GM10266 (cell line): Measurements from ENCODE around the gene KDELR3.
A peak's percentile ranks its signal among the peaks of the same experiment; 100 is the strongest.

Experiments
- DNase-seq: peaks from one replicate; pipeline ENCODE4 v3.0.0; 2012; ENCODE audit errors: extremely low spot score
- TF ChIP-seq, protein P1 (sequence below): IDR thresholded peaks from 2 replicates; pipeline ENCODE4 v1.5.1; 2012; ENCODE audit warnings: mild to moderate bottlenecking, low read depth; ENCODE audit not compliant: control insufficient read depth, insufficient read depth; ENCODE audit errors: missing control alignments

KDELR3 gene

DNA sequence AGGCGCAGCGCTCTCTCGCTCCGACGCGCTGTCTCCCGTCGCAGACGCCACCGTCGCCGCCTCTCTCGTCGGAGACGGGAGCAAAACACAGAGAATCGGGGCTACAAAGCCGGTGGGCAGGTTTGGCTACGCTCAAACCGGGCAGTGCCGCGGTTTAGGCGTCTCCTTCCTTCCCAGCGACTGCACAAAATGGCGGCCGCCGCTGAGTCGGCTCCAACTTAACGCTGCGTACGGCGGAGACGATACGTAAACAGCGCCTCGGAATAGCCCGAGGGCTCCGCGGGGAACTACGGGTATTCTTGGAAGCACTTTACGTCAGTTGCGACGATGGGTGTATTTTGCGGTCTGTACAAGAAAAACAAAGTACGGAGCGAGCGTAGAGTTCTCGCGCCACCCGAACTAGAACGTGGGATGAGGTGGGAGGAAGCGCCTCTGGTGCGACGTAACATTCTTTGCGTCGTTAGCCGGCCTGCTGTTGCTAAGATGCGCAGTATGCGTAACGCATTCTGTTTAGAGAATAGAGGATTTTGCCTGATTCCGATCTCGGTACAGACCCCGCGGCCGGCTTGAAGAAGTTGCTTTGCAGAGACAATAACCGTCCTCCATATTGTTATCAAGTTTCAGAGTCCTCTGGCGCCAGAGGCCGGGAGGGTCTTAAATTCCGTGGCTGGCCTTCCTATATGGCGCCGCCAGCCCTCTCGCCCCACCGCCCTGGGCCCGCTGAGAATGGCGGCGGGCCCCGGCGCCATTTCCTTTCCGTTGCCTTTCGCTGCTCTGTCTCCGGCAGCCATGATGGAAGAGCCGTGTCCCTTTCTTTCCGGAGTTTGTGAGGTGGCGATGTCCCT is 38.4 kb downstream of the KDELR3 start, which contains the start of gene DDX17:
Gene DDX17, minus strand, starts transcription at position 194 of the 845 bp plus-strand sequence.
- peak; percentile 93 for DNase-seq
- TF ChIP-seq, protein P1, sequence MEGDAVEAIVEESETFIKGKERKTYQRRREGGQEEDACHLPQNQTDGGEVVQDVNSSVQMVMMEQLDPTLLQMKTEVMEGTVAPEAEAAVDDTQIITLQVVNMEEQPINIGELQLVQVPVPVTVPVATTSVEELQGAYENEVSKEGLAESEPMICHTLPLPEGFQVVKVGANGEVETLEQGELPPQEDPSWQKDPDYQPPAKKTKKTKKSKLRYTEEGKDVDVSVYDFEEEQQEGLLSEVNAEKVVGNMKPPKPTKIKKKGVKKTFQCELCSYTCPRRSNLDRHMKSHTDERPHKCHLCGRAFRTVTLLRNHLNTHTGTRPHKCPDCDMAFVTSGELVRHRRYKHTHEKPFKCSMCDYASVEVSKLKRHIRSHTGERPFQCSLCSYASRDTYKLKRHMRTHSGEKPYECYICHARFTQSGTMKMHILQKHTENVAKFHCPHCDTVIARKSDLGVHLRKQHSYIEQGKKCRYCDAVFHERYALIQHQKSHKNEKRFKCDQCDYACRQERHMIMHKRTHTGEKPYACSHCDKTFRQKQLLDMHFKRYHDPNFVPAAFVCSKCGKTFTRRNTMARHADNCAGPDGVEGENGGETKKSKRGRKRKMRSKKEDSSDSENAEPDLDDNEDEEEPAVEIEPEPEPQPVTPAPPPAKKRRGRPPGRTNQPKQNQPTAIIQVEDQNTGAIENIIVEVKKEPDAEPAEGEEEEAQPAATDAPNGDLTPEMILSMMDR: no peak

DNA sequence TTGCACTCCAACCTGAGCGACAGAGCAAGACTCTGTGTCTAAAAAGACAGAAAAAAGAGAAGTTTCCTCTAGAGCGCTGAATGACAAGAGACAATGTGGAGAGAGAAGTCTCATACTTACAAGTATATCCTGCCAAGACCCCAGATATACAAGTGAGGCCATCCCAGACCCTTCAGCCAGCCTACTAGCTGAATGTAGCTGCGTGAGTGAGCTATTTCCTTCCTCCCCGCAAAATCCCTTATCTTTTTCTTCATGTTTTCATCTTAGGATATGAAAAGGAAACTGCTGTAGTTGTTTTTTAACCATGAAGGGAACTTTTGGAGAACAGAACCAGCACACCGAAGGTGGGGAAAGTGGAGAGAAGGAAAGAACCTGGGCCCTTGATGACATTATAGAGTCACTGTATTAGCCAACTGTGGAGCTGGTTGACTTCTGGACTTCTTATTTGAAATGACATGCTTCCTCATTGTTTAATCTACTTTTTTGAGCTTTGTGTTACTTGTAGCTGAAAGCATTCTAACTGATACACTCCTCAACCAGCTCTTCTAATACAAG is 42.6 kb downstream of the KDELR3 start:
- TF ChIP-seq, protein P1: no peak
- no peak for DNase-seq

DNA sequence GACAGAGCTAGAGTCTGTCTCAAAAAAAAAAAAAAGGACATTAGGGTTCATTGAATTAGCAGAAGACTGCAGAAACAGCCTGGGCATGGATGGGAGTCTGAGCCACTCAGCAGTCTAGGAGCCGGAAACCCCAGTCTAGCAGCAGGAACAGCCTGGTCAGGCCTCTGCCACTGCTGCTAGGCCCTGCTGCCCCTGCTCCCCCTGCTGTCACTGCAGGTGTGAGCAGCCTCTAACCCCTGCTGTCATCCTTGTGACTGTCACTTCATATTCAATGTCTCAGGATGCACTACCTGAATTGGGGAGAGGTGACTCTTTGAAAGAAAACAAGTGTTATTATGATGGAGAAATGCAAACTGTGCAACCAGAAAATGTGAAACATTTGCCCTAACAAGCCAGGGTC is 45.2 kb downstream of the KDELR3 start:
- TF ChIP-seq, protein P1: peak; percentile 63
- DNase-seq: peak; percentile 51

DNA sequence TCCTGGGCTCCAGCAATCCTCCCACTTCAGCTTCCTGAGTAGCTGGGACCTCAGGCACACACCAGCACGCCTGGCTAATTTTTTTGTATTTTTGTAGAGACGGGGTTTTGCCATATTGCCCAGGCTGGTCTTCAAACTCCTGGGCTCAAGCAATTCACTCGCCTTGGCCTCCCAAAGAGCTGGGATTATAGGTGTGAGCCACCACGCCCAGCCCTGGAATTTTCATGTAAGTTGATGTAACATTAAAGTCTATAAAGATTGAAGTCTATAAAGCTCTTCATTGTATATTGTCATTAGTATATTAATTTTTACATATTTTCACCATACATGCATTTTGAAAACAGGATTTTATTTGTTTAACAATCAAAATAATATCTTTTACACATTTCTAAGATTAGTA is 50.7 kb downstream of the KDELR3 start:
- no peak for DNase-seq

DNA sequence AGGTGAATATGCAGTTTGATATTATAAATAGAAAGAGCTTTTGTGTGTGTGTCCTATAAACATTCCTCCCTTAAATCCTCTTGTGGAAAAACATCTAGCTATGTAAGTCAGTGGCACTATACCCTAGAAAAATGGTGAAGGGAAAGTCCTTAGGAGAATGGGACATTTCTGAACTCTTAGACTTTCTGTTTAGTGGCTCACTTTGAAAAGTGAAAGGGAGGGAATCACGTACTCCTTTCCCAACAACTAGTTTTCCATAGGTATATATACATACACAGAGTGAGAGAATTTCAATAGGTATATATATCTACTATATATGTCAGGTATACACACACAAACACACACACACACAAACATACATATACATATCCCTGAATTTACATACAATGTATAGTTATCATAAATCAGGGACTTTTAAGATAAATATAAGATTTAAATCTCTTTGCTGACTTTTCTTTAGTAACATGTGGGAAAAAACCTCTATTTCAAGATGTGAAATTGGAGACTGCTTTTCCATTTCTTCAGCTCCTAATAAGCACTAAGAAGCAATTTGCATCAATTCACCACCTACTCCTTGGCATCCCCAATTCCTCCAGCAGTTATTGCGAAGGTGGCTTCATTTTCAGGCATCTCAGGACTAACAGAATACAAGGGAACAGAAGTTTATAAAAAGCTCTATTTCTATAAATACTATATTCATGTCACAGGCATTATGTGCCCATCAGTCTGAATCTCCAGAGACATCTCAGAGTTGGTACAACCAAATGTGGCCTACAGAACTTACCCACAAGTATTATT is 51.8 kb downstream of the KDELR3 start:
- no peak for DNase-seq
- TF ChIP-seq, protein P1: no peak

More for the DNA sequence above, 50.7 kb downstream of the KDELR3 start:
- TF ChIP-seq, protein P1: no peak

DNA sequence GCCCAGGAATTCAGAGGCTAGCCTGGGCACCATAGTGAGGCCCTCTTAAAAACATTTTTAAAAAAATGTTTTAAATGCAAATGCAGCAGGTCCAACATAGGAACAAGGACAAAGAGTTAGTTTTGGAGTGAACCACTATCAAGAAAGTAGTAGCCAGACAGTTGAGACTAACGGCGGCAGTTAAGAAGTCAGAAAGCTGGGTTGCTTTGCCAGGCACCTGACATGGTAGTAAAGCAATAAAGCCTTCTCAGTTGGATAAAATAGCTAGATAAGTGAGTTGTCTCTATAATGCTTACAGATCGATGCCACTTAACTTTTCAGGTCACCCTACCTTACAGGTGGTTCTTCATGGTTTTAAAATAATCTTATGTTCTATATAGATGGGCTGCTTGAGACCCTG is 55.1 kb downstream of the KDELR3 start:
- TF ChIP-seq, protein P1: no peak
- DNase-seq: no peak
